Stimulated activated naive B cell treated with anti-CD40 and anti-IgM and Interleukin-4, amounts not matched to agents 10 μg/mL and 1 μg/mL and 100 μg/mL, for 72 hours (primary cell): ENCODE measurements around the gene DPP7.
"Not testable (repeated sequence)": the region's sequence is repeated elsewhere in the genome, so short reads cannot be mapped to it uniquely, and the experiment has no call there.

Source experiments
- ATAC-seq, 2 donors: fragments of 150-1000 bp; cut with Tn5 transposase; replicated peaks; 2 replicates each; pipeline ENCODE4 v1.10.0; 2021; ENCODE audit warnings: moderate library complexity in 1 of 2
- DNase-seq: peaks from one replicate; pipeline ENCODE4 v3.0.0; 2021
- H3K27ac Mint-ChIP-seq: one replicate; pipeline ENCODE4 v1.8.0; 2022; ENCODE audit warnings: mild to moderate bottlenecking, mixed read lengths
- H3K27me3 Mint-ChIP-seq, 2 donors: one replicate each; pipeline ENCODE4 v1.8.0; 2022; ENCODE audit warnings: mixed read lengths in 2 of 2
- H3K36me3 Mint-ChIP-seq, 2 donors: one replicate each; pipeline ENCODE4 v1.8.0; 2022; ENCODE audit warnings: mixed read lengths in 2 of 2, mild to moderate bottlenecking in 1 of 2
- H3K4me1 Mint-ChIP-seq, 2 donors: one replicate each; pipeline ENCODE4 v1.8.0; 2022; ENCODE audit warnings: mixed read lengths in 2 of 2, mild to moderate bottlenecking in 1 of 2
- H3K4me3 Mint-ChIP-seq, 2 donors: one replicate each; pipeline ENCODE4 v1.8.0; 2022; ENCODE audit warnings: mild to moderate bottlenecking in 2 of 2, mixed read lengths in 2 of 2, moderate library complexity in 1 of 2
- H3K9me3 Mint-ChIP-seq, 2 donors: one replicate each; pipeline ENCODE4 v1.8.0; 2022; ENCODE audit warnings: mixed read lengths in 2 of 2, mild to moderate bottlenecking in 1 of 2

DPP7 gene

DNA sequence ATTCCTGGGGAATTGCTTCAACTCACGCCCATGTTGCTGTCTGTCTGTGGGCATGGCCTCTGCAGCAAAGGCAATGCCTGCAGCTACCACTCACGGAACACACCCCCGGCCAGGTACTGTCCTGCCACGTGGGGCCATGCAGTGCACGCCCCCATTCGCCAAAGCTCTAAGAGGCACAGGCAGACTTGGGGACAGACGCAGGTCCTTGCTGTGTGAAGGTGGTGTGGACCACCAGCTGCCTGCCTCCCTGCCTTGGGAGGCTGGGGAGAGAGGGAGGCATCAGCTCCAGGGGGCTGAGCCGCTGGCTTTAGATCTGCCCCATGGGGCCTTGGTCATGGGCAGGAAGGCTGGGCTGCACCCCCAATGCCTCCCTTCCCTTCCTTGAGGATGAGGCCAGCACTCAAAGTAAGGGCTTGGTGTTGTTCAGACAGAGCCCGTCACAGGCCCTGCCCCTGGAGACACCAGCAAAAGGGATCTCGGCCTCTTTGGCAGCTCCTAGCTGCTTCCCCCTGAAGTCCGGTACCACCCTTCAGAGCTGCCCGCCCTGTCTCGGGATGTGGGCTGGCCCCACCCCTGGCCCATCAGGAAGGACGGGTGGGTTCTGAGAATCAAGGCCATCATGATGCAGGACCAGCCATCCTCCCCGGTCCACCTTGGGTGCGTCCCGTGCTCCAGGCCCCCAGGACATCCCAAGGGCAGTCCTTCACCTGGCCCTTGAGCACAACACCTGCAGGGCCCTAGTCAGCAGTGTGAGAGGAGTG lies 26.7 kb upstream of the DPP7 start:
- DNase-seq = no peak
- peaks cover 12 to 13% of the 10 kb centered on the region in 2 donors for H3K4me1 Mint-ChIP-seq
- H3K4me3 Mint-ChIP-seq = no peak overlapping the region
- H3K36me3 Mint-ChIP-seq = no peaks in the 10 kb centered on the region
- H3K27me3 Mint-ChIP-seq = peaks cover 72 to 82% of the 10 kb centered on the region in 2 donors
- no peak for ATAC-seq
- H3K27ac Mint-ChIP-seq = no peak overlapping the region
- H3K9me3 Mint-ChIP-seq = no peaks in the 10 kb centered on the region

- Mint-ChIP-seq H3K9me3 (no peaks in the 10 kb centered on the region), H3K27ac (no peak overlapping the region), H3K4me1 (peaks cover 12 to 13% of the 10 kb centered on the region in 2 donors), H3K36me3 (no peaks in the 10 kb centered on the region), H3K27me3 (peaks cover 77 to 84% of the 10 kb centered on the region in 2 donors), H3K4me3 (no peak overlapping the region)
- ATAC-seq (no peak), DNase-seq (no peak)
Measured at GRCh38 chr9:137140151-137141012, 25.8 kb upstream of the DPP7 start.

DNA sequence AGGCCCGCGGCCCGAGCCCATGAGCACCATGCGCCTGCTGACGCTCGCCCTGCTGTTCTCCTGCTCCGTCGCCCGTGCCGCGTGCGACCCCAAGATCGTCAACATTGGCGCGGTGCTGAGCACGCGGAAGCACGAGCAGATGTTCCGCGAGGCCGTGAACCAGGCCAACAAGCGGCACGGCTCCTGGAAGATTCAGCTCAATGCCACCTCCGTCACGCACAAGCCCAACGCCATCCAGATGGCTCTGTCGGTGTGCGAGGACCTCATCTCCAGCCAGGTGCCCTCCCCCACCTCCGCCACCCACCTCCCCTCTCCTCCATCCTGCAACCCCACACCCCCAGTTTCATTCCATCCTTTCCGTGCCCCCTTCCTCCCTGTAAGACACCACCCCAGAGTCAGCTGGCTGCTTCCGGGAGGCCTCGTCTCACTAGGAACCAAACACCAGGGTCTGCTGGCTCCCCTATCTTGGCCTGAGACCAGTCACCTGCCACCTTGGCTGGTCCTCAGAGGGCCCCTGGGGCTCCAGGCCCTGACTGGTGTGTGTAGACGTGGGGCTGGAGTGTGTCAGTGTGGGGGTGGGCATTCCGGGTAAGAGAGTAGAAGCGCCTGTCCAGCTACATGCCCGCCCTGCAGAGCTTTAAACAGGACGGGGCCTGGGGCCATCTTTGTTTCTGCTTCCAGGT lies 25.1 kb upstream of the DPP7 start:
- no peaks in the 10 kb centered on the region for H3K9me3 Mint-ChIP-seq
- peak overlapping the region in 1 of 2 donors; percentile 26 for H3K4me3 Mint-ChIP-seq
- H3K4me1 Mint-ChIP-seq = peaks cover 12 to 13% of the 10 kb centered on the region in 2 donors
- DNase-seq (no peak), ATAC-seq (no peak)
- H3K27ac Mint-ChIP-seq = peak overlapping the region; percentile 70
- H3K27me3 Mint-ChIP-seq = peaks cover 80 to 83% of the 10 kb centered on the region in 2 donors
- no peaks in the 10 kb centered on the region for H3K36me3 Mint-ChIP-seq

DNA sequence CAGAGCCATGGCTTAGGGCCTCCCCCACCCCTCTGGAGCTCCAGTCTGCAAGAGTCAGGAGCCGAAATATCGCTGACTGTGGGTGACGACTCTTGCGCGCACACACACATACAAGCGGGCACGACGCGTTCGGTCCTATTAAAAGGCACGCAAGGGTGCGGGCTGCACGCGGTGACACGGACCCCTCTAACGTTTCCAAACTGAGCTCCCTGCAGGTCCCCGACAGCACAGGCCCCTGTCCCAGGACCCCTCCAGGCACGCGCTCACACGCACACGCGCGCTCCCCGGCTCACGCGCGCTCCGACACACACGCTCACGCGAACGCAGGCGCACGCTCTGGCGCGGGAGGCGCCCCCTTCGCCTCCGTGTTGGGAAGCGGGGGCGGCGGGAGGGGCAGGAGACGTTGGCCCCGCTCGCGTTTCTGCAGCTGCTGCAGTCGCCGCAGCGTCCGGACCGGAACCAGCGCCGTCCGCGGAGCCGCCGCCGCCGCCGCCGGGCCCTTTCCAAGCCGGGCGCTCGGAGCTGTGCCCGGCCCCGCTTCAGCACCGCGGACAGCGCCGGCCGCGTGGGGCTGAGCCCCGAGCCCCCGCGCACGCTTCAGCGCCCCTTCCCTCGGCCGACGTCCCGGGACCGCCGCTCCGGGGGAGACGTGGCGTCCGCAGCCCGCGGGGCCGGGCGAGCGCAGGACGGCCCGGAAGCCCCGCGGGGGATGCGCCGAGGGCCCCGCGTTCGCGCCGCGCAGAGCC lies 24.4 kb upstream of the DPP7 start, which contains the start of gene GRIN1:
Gene GRIN1 (plus strand): TSS at position 433 of the 746 bp plus-strand sequence. CDS start 333 bp downstream, outside the sequence.
- no peaks in the 10 kb centered on the region for H3K9me3 Mint-ChIP-seq
- peak within 1 kb of the TSS; percentile 78 for H3K27ac Mint-ChIP-seq
- peaks cover 11 to 12% of the 10 kb centered on the region in 2 donors for H3K4me1 Mint-ChIP-seq
- ATAC-seq = peak in 1 of 2 donors; percentile 41
- H3K27me3 Mint-ChIP-seq = peaks cover 73 to 75% of the 10 kb centered on the region in 2 donors
- no peak for DNase-seq
- H3K36me3 Mint-ChIP-seq = no peaks in the 10 kb centered on the region
- peak within 1 kb of the TSS in 1 of 2 donors; percentile 26 for H3K4me3 Mint-ChIP-seq

DNA sequence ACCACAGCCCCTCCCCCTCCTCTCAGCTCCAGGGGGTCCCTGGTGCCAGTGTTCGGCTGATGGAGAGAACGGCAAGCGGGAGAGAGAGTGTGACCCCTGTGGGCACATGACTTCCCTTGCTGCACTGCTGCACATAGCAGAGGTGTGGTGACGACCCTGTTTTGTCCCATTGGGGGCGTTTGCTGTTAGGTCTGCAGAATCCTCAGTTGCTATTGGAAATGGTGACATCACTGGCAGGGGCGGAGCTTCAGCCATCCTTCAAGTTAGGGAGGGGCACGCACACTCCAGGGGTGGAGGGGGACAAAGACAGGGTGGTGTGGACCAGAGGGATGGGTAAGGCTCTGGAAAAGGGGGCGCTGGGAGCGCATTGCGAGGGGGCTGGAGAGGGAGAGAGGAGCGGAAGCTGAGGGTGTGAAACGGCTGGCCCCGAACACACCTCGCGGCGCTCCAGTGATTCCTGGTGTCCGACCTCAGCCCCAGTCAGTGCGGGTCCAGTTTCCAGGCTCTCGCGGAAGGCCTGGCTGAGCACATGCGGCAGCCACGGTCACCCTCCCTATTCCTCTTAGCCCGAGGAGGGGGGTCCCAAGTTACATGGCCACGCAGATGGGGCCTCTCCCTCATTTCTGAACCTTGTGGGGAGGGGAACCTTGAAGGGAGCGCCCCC lies 23.7 kb upstream of the DPP7 start:
- no peaks in the 10 kb centered on the region for H3K9me3 Mint-ChIP-seq
- peak overlapping the region; percentile 78 for H3K27ac Mint-ChIP-seq
- peaks cover 11 to 12% of the 10 kb centered on the region in 2 donors for H3K4me1 Mint-ChIP-seq
- no peak for DNase-seq
- H3K27me3 Mint-ChIP-seq = peaks cover 66 to 68% of the 10 kb centered on the region in 2 donors
- H3K36me3 Mint-ChIP-seq = no peaks in the 10 kb centered on the region
- no peak overlapping the region for H3K4me3 Mint-ChIP-seq
- ATAC-seq = no peak

- H3K27ac Mint-ChIP-seq = no peak overlapping the region
- peaks cover 11 to 12% of the 10 kb centered on the region in 2 donors for H3K4me1 Mint-ChIP-seq
- peaks cover 59% of the 10 kb centered on the region in 2 donors for H3K27me3 Mint-ChIP-seq
- no peaks in the 10 kb centered on the region for H3K36me3 Mint-ChIP-seq
- no peak for ATAC-seq
- DNase-seq = no peak
- no peak overlapping the region for H3K4me3 Mint-ChIP-seq
- H3K9me3 Mint-ChIP-seq = no peaks in the 10 kb centered on the region
Measured at GRCh38 chr9:137136881-137137607, 22.5 kb upstream of the DPP7 start.

DNA sequence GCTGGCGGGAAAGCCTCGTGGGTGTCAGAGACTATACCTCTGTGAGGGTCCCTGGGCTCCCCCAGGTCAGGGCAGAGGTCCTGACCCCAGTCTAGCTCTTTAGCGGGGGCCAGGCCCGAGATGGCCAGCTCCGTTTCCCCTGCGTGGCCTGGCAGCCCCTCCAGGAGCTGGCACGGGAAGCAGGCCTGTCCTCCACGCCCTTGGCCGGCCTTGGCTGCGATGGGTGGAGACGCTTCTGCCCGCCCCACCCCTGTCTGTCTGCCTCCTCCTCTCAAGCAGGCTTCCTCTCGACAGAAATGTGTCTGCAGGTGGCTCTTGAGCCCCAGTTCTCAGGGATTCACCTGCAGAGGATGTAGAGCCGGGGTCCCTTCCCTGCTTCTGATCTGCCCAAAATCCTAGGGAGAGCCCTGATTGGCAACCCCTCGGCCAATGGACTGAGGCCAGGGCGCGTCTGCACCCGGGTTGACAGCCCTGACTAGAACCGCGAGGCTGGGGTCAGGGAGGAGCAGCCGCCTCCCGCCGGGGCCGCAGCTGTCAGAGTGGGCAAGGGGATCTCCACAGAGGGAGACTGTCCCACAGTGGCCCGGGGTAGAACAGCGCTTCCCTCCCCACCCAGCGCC lies 21.8 kb upstream of the DPP7 start:
- H3K4me3 Mint-ChIP-seq = no peak overlapping the region
- ATAC-seq = no peak

GRCh38 chr9:137135154-137135553 lies 20.6 kb upstream of the DPP7 start:
- not testable (repeated sequence) for ATAC-seq, H3K9me3 Mint-ChIP-seq, H3K27ac Mint-ChIP-seq, H3K36me3 Mint-ChIP-seq, H3K4me3 Mint-ChIP-seq, DNase-seq
- peaks cover 10 to 17% of the 10 kb centered on the region in 2 donors for H3K4me1 Mint-ChIP-seq
- H3K27me3 Mint-ChIP-seq = peaks cover 40% of the 10 kb centered on the region in 2 donors

More for the DNA sequence above, 21.8 kb upstream of the DPP7 start:
- H3K27ac Mint-ChIP-seq = no peak overlapping the region
- DNase-seq = no peak
- H3K4me1 Mint-ChIP-seq = peaks cover 11 to 12% of the 10 kb centered on the region in 2 donors
- H3K36me3 Mint-ChIP-seq = no peaks in the 10 kb centered on the region
- peaks cover 52% of the 10 kb centered on the region in 2 donors for H3K27me3 Mint-ChIP-seq
- H3K9me3 Mint-ChIP-seq = no peaks in the 10 kb centered on the region

GRCh38 chr9:137134191-137134590 lies 19.7 kb upstream of the DPP7 start:
- Mint-ChIP-seq H3K9me3 (no peaks in the 10 kb centered on the region), H3K27me3 (peaks cover 31% of the 10 kb centered on the region in 2 donors)

GRCh38 chr9:137130176-137130755 lies 15.7 kb upstream of the DPP7 start:
- peaks cover 0 to 4% of the 10 kb centered on the region in 2 donors for H3K27me3 Mint-ChIP-seq
- DNase-seq (no peak), ATAC-seq (peak; percentile 15 to 17)
- peaks cover 2 to 16% of the 10 kb centered on the region in 2 donors for H3K36me3 Mint-ChIP-seq
- peak overlapping the region; percentile 85 to 87 for H3K4me3 Mint-ChIP-seq
- peaks cover 18 to 28% of the 10 kb centered on the region in 2 donors for H3K4me1 Mint-ChIP-seq
- peak overlapping the region; percentile 91 for H3K27ac Mint-ChIP-seq
- no peaks in the 10 kb centered on the region for H3K9me3 Mint-ChIP-seq

More at GRCh38 chr9:137134191-137134590, 19.7 kb upstream of the DPP7 start:
- Mint-ChIP-seq H3K4me3 (no peak overlapping the region), H3K4me1 (peaks cover 6 to 17% of the 10 kb centered on the region in 2 donors), H3K36me3 (no peaks in the 10 kb centered on the region), H3K27ac (no peak overlapping the region)
- no peak for DNase-seq
- ATAC-seq = no peak

DNA sequence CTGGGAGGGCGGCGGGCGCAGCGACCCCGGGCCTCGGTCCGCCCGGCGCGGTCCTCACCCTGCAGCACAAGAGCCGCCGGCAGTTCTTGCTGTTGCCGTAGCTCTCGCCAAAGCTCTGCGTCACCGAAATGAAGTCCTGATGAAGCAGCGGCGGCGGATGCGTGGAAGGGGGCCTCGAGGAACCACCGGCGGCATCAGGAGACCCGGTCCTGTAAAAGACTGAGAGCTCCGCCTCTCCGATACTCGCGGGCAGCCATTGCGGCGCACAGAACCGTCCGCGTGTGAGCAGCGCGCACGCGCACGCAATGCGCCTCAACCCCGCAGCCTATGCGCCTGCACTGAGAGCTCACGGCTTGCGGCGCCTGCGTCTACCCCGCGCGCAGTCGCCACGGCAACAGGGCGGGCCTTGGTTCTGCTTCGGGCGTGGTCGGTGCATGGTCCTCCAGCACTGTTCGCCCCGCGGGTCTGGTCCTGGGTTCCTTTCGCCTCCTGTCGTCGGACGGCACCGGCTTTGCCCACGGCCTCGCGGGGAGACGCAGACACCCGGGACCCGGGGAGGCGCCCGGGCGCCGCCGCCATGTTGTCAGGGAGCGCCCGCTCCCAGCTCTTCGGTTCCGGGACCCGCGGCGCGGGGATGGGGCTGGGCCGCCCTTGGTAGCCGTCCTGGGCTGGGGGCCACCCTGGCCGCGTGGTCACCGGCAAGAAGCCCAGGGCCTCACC lies 15.1 kb upstream of the DPP7 start:
- no peaks in the 10 kb centered on the region for H3K9me3 Mint-ChIP-seq
- ATAC-seq (peak; percentile 96 to 97), DNase-seq (peak; percentile 88)
- peak overlapping the region; percentile 81 to 97 for H3K4me3 Mint-ChIP-seq
- peaks cover 18 to 28% of the 10 kb centered on the region in 2 donors for H3K4me1 Mint-ChIP-seq
- H3K27me3 Mint-ChIP-seq = peaks cover 0 to under 1% of the 10 kb centered on the region in 2 donors
- peaks cover 2 to 16% of the 10 kb centered on the region in 2 donors for H3K36me3 Mint-ChIP-seq
- H3K27ac Mint-ChIP-seq = peak overlapping the region; percentile 88
